GM19372 (cell line): ENCODE measurements around the gene ECI1.
"Not testable (repeated sequence)": the region's sequence is repeated elsewhere in the genome, so short reads cannot be mapped to it uniquely, and the experiment has no call there.

Source experiments
- ATAC-seq: cut with Tn5 transposase; IDR thresholded peaks from one replicate; pipeline ENCODE4 v1.9.1; 2021; ENCODE audit warnings: mild to moderate bottlenecking, low read depth, moderate library complexity; ENCODE audit not compliant: unreplicated experiment

Gene ECI1

DNA sequence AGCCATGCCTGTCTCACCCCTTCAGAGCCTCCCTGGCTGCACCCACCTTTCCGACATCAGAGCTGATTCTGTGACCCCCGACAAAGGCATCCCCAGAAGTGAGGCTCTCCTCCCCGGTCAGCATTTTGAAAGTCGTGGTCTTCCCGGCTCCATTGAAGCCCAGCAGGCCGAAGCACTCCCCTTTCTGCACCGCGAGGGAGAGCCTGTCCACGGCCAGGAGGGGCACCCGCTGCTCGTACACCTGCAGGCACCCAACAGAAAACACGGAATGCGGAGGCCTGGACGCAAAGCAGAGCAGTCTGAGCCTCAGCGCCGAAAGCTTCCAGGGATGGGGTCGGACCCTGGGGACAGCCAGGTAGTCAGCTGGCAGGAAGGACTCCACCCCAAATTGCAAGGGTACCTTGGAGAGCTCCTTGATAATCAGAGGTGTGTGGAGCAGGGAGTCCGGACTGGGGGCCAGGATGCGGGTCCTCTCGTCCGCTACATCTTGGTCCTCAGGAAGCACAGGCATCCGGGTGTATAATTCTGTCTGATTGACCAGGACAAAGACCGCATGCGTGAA is 29.7 kb upstream of the ECI1 start:
- ATAC-seq = no peak

DNA sequence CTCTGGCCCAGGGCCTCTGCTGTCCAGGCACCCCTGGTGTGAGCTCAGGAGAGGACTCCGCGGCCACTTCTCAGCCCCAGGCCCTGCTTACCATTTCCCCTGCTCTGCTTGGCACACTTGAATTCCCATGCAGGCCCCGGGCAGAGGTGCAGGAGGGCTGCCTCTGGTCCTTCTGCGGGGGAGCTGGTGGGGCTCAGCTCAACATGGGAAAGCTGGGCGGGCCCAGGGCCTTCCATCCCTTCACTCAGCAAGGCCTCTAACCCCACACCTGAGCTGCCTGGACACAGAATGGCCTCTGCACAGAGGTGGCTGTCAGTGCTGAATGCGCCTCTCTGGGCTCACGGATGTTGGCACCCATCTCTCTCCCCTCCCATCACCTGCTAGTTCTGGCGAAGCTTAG is 29.1 kb upstream of the ECI1 start:
- ATAC-seq = no peak

DNA sequence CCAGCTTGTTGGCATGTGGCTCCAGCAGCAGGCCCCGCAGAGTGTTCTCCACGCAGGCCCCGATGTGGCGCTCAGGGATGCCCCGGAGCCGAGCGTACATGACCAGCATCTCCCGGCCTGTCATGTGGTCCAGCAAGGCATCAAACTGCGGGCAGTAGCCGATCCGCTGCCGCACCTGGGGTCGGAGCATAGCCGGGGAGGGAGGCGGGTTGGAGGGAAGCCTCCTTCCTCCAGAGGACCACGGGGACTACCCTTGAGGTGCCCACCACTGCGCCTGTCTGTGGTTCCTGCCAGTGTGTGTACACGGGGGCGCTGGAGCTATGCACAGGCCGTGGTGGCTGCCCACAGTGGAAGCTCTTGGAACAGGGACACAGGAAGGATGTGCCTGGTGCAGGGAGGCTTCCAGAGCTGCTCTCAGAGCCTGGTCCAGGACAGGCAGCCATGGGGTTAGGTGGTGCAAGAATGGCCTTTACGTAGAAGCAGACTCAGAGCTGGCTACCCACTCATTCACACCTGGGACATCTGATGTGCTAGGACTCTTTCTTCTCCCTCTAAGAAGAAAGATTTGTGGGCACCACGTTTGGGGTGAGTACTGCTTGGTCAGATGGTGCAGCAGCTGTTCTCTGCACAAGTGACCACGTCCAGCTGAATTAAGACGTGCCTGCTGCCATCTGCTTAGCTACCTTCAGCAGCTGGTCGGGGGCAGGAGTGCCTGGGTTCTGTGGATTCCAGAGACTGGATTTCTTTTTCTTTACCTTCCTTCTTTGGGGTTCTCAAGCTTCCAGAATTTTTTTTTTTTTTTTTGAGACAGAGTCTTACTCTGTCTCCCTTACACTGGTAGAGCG is 27.8 kb upstream of the ECI1 start:
- no peak for ATAC-seq

DNA sequence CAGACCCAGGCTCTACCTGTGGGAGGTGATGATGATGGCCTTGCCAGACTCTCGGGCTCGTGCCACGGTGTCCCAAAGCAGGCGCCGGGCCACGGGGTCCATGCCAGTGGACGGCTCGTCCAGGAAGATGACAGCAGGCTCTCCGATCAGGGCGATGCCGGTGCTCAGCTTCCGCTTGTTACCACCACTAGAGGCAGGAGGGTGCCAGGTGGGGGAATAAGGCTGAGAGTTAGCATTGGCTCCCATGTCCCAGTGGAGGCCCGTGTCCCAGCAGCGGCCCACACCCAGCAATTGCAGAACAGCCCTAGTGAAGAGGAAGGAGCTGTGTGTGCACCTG is 26.9 kb upstream of the ECI1 start:
- ATAC-seq = no peak

DNA sequence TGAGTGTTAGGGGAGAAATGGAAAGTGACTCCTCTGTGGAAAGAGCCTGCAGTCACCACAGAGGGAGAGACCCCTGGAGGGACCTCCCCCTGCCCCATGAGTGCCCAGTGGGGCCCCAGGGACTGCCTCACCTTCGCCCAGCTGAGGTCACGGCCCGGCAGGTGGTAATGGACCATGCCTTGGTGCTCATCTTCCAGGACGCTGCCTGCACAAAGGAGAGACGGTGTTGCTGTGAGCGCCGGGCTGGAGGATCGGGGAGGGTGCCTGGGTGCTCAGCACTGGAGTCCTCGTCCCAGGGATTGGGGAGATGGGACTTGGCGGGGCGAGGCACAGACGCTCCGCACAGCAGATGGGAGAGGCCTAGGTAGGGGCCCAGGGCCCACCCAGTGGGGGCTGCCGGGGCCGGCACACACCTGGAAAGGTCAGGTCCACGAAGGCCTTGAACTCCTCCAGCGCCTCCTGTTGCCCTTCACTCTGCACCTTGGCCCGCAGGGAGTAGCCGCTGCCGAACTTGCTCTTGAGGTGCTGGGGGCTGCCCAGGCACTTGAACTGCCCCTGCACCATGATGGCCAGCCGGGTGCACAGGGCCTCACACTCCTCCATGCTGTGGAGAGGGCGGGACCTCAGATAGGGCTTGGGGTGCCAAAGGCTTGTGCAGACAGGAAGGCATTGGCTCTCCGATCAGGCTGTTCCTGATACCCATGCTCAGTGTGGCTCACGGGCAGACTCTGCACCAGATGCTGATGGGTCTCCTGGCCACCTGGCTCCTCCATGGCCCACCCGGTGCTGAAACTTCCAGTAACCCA is 26.3 kb upstream of the ECI1 start:
- no peak for ATAC-seq

DNA sequence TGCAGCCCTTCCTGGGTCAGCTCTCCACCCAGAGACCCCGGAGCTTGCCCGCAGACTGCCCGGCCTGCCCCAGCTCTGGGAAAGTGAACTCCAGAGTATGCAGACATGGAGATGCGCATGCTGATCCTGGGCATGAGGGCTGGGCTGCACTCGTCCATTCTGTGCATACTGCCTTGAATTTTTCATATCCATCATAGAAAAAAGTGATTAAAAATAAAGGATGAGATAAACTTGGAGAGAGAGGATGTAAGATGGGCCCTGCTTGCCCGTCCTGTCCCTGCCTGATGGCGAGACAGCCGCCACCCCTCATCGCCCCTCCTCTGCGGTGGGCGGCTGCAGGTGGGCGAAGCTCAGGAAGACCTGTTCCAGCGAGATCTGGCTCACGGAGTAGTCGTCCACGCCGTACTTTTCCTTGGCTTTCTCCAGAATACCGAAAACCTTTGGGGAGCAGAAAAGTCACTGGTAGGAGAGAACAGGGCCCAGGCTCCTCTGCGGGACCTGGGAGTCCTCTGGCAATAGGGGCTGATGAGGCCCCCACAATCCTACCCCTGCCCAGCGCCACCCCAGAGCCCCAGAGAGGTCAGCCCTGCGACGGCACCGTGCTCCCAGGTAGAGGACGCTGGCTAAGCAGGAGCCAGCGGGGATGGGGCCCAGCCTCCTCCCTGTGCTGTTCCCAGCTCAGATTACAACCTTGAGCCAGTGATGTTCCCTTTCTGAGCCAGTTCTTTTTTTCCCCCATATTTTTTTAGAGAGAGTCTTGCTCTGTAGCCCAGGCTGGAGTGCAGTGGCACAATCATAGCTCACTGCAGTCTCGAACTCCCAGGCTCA is 25.2 kb upstream of the ECI1 start:
- no peak for ATAC-seq

DNA sequence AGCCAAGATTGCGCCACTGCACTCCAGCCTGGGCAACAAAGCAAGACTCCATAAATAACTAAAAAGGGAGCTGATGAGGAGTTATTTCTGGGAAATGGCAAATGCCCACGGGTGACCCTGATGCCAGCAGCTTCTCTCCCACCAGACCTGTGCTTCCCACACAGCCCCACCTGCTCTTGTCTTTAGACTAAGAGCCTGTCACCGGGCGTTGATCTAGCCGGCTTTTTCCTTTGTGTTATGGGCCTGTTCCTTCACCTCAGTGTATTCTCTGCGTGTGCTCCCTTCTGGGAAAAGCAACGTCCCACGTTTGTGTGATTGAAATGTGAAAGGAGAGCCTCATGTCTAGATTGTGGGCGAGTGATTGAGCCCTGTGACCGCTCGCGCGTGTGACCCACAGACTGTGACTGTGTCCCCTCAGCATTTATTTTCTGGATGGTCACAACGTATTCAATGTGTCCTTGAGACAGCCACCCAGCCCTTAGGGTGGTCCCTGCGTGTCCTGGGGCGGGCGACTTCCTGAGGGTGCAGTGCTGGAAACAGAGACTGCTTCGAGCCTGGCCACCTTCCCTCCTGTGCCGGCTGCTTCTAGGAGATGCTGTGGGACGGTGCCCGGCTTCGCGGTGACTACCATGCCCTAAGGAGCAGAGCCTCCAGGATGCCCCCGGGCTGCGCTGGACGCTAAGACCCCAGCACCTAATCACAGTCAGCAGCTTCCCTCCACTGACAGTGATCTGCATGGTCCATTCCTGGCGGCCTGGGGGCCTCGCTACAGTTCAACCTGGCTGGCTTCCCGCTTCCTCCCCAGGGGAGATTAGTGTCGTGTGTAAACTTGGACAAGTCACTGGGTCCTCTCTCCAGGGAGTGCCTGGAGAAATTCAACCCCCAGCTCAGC is 24.3 kb upstream of the ECI1 start:
- ATAC-seq = no peak

DNA sequence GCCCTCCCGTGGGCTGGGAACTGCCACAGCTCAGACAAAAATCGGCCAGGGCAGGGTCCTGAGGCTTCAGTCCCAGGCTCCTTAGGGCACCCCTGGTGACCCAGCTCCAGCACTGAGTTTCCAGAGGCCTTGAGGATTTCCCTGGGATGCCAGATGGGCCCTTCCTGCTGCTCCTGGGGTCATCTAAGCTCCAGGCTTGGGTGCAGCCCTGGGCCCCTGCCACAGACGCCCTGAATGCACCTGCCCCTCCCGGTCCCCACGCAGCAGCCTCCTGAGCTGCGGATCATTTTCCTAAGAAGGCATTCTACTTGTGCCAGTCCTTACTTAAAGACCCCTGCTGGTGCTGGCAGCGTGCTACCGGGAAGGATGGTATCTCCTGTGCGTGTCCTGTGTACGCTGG is 22.5 kb upstream of the ECI1 start:
- no peak for ATAC-seq

DNA sequence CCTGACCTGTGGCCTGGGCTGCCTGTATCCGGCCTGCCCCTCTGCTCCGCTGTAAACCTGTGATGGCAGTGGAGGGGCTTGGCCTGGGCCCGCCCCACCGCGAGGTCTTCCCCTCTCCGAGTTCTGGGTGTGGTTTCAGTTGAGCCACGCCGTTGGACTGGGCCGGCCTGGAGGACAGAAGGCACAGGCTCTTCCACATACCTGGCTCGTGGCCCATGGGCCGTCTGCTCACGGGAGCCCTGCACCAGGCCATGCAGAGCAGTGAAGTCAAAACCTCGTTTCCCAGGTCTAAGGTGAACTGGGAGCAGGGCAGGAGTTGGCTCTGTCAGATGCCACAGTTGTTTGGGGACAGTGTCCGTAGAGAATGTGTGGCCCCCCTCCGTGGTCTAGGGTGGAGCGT is 22.1 kb upstream of the ECI1 start:
- no peak for ATAC-seq

DNA sequence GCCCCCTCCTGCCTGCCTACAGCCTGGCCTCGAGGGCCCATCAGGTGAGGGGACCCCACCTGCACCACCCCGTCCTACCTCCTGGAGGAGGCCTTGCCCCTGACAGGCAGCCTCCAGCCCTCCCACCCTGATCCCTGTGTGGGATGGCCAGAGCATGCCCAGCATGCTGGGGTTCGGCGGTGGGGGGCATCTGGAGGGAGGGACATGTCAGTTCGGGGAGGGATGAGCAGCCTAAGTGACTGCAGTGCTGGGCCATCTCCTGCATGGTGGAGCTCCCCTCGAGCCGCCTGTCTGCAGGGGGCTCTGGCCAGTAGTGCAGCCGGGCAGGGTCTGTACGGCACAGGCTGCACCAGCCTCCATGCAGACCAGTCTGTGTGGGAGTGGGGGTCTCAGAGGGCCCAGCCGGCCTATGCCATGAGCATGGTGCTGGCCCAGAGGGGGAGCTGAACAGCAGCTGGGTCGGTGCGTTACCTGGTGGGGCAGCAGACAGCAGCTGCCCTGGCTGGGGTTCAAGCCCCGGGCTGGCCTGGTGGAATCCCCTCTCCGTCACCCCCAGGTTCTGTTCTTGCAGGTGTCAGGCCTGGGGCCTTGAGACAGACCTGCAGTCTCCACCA is 20.6 kb upstream of the ECI1 start:
- ATAC-seq = no peak

DNA sequence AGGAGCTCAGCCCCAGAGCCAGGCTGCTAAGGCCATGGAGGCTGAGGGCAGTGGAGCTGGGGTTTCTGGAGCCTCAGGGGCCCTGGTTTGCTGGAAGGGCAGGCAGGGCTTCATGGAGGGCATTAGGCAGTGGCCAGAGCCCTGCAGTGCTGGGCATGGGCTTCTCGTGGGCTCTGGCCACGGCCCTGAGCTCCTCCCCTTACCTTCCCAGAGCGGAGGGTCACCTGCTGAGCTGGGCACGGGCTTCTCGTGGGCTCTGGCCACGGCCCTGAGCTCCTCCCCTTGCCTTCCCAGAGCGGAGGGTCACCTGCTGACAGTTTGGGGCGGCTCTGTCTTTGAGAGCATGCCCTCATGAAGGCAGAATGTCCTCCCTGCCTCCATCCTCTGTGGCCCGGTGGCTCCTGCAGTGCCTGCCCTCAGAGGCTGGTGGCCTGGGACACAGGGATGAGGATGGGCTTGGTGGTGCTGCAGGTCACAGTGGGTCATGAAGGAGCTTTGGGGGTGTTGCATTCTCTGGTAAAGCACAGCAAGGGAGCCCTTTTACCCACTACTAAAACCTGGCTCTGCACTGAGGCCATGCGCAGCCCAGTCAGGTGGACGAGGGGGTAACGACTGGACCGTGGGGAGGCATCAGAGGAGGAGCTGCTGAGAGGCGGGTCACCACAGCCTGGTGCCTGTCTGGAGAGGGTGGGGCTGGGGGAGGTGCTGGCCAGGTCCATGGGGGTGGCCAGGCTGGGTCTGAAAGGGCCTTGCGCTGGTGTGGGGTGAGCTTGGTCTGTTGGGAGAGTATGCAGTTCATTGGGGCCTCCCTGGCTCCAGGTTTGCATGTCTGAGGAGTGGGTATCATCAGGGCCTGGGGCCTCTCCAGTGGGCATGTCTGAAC is 19.4 kb upstream of the ECI1 start:
- ATAC-seq = no peak

DNA sequence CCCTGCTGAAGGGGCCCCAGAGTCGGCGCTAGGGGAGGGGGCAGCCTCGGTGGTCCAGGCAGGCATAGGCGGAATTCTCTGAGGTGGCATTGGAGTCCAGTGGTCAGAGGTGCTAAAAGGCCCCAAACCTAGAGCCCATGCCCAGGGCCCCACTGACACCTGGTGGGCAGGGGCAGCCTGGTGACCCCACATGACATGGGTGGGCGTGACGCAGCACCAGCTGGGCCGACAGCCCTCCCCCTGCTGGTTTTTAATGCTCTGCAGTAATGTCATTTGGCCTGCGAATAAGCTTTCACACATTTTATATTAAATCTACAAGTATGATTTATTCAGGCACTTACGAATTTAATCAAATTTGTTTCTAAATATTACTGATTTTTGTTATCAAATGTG is 18.7 kb upstream of the ECI1 start:
- no peak for ATAC-seq

DNA sequence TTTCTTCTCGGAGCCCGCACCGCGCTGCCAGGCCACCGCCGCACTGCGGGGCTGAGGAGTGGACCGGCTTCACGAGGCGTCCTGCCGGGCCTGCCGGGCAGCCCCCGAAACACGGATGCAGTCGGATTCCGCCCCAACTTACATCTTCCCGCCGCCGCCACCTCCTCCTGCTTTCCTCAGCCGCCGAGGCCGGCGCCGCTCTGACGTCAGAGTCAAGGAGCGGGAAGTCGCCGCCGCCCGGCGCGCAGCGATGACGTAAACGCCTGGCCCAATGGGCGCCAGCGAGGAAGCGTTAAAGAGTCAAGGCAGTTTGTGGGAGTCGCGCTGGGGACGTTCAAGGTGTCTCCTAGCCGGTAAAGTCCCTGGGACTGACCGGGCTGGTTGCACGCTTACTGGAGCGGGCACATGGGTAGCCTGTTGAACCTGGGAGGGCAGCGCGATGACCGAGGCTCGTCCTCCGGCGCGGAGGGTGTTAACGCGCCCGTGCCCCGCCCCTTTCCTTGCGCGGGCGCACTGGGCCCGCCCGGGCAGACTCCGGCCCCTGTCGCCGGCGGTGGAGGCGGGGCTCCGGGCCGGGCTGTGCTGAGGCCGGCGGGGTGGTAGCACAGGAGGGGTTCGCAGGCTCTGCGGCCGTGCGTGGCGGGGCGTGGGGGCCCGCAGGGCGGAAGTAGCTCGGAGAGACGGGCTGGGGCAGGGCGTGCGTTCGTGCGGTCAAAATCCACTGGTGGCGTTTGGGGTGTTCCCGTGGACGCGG is 16.7 kb upstream of the ECI1 start, which contains the start of gene RNPS1:
TSS of gene RNPS1 (minus strand) at position 214 of the 754 bp plus-strand sequence. CDS start 3,483 bp downstream, outside the sequence.
- ATAC-seq = peak; percentile 85

DNA sequence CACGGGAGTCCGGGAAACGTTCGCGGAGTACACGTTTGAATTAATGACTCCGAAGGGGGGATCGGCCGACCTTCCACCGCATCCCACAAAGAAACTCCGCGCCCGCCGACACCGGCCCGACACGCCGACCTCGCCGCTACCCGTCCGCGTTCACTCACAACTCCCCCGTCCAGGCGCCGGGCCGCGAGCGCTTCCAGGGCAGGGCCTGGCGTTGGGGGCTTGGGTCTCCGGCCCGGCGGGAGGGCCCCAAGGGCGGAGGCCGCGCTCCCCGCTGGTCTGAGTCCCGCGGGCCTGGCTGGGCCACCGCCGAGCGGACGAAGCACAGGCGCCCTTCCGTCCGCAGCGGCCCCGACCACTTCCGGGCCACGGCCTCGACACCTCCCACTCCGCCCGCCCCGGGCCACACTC is 16.1 kb upstream of the ECI1 start:
- ATAC-seq = peak; percentile 51

DNA sequence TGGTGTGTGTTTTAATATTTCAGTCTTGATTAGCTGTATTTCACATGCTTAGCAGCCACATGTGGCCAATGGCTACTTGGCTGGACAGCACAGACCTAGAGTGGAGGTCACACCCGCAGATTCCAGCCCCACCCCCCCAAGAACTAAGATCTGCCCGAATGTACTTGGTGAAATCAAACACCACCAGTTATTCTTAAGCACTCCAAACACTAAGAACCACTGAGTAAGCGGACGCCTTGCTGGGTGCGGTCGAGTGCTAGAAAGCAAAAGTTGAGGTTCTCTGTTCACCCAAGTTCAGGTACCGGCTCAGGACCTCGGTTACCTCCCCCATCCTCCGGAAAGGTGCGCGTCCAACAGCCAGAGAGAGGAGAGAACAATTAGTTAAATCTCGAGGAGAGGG is 15.5 kb upstream of the ECI1 start:
- ATAC-seq = not testable (repeated sequence)

DNA sequence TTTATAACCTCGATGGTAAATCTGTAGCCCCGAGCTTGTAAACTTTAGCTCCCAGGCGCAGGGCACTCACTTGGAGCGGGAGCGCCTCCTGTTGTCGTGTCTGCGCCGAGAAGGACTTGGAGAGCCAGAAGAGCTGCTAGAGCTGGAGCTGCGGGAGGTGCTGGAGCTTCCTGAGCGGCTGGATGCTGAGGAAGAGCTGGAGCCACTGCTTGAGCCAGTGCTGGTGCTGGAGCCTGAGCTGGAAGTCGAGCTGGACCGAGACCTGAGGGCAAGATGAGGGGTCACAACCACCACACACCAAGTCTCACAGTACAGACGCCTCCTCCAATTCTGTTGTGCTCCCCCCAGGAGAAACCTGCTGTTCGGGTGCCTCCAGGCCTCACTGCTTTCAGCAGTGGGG is 11.6 kb upstream of the ECI1 start:
- not testable (repeated sequence) for ATAC-seq

DNA sequence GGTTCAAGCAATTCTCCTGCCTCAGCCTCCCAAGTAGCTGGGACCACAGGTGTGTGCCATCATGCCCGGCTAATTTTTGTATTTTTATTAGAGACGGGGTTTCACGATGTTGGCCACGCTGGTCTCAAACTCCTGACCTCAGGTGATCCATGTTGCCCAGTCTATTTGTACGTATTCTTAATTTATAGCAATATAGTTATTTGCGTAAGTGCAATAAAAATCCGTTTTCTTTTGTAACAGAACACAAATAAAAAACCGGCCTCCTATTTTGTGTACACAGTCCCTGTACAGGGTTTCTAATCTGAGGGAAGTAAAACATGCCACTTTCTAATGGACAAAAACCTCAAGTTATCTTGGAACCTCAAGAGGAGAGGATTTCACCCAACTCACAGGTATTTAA is 8.9 kb upstream of the ECI1 start:
- no peak for ATAC-seq

DNA sequence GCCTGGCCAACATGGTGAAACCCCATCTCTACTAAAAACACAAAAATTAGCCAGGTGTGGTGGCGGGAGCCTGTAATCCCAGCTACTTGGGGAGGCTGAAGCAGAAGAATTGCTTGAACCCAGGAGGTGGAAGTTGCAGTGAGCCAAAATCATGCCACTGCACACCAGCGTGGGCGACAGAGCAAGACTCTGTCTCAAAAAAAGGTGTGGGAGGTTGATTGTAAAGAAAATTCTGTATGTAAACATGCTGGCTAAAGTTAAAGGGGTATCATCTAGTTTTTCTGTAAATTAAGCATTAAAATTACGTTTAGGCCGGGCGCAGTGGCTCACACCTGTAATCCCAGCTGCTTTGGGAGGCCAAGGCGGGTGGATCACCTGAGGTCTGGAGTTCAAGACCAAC is 7.1 kb upstream of the ECI1 start:
- ATAC-seq = not testable (repeated sequence)
